Hepatocyte (in vitro differentiated cells): ENCODE data around the gene HK3. TPM values are rescaled to one million over a fixed set of nuclear protein-coding genes. Genes with fewer than 3 reads are reported as not detected.

Source experiments
- DNase-seq: peaks from one replicate; pipeline ENCODE4 v3.0.0-alpha.2; 2016; ENCODE audit warnings: low spot score
- H2AFZ ChIP-seq: fragments of 200-600 bp; sonication (generic); 2 replicates; pipeline ENCODE4 v1.6.0; 2016; ENCODE audit warnings: antibody characterized with exemption, mild to moderate bottlenecking
- H3K27ac ChIP-seq: fragments of 200-600 bp; sonication (generic); 2 replicates; pipeline ENCODE4 v1.5.1; 2016; ENCODE audit warnings: mild to moderate bottlenecking
- H3K27me3 ChIP-seq: fragments of 200-600 bp; sonication (generic); 2 replicates; pipeline ENCODE4 v1.6.1; 2016
- H3K36me3 ChIP-seq: fragments of 200-600 bp; sonication (generic); replicated peaks from 2 replicates; pipeline ENCODE4 v1.5.1; 2016; ENCODE audit warnings: low read depth; ENCODE audit not compliant: insufficient read depth
- H3K4me1 ChIP-seq: fragments of 200-600 bp; sonication (generic); 2 replicates; pipeline ENCODE4 v1.5.1; 2016; ENCODE audit warnings: mild to moderate bottlenecking, moderate library complexity; ENCODE audit not compliant: insufficient read depth
- H3K4me2 ChIP-seq: fragments of 200-600 bp; sonication (generic); 2 replicates; pipeline ENCODE4 v1.6.0; 2016
- H3K4me3 ChIP-seq: fragments of 200-600 bp; sonication (generic); 2 replicates; pipeline ENCODE4 v1.5.1; 2016; ENCODE audit warnings: mild to moderate bottlenecking
- H3K79me2 ChIP-seq: fragments of 200-600 bp; sonication (generic); 2 replicates; pipeline ENCODE4 v1.6.0; 2017; ENCODE audit warnings: mild to moderate bottlenecking
- H3K9me2 ChIP-seq: fragments of 200-600 bp; sonication (generic); replicated peaks from 2 replicates; pipeline ENCODE4 v1.6.0; 2017; ENCODE audit warnings: mild to moderate bottlenecking; ENCODE audit not compliant: insufficient read depth
- H3K9me3 ChIP-seq: fragments of 200-600 bp; sonication (generic); 2 replicates; pipeline ENCODE4 v1.5.1; 2016; ENCODE audit warnings: low read depth, mild to moderate bottlenecking
- H4K20me1 ChIP-seq: fragments of 200-600 bp; sonication (generic); 2 replicates; pipeline ENCODE4 v1.6.0; 2016; ENCODE audit warnings: mild to moderate bottlenecking; ENCODE audit not compliant: insufficient read depth, poor library complexity, severe bottlenecking
- CTCF ChIP-seq: fragments of 200-600 bp; sonication (generic); IDR thresholded peaks from 2 replicates; pipeline ENCODE4 v1.5.1; 2016; ENCODE audit warnings: antibody characterized with exemption, mild to moderate bottlenecking; ENCODE audit not compliant: poor library complexity
- EZH2 ChIP-seq: fragments of 200-600 bp; sonication (generic); IDR thresholded peaks from 2 replicates; pipeline ENCODE4 v1.6.1; 2016; ENCODE audit warnings: antibody characterized with exemption, mild to moderate bottlenecking, borderline replicate concordance
- EZH2phosphoT487 ChIP-seq: fragments of 200-600 bp; sonication (generic); IDR thresholded peaks from one replicate; pipeline ENCODE4 v1.6.1; 2018; ENCODE audit warnings: antibody characterized with exemption, mild to moderate bottlenecking, low read depth, moderate library complexity; ENCODE audit not compliant: unreplicated experiment, severe bottlenecking
- WGBS: methylation state at CpG from one replicate; pipeline ENCODE4 v1.1.6; 2016; ENCODE audit warnings: low lambda C conversion rate; ENCODE audit errors: missing lambda C conversion rate; 5-methylcytosine and 5-hydroxymethylcytosine counted together
- polyA plus RNA-seq: library from polyadenylated mRNA; unstranded; fragments of >200 nt; fragmentation: Nextera tagmentation; extraction: Ambion mirVana; gene quantifications from 2 replicates; pipeline ENCODE4 v1.2.1, GENCODE V29; 2016
- total RNA-seq: library from RNA; depleted of rRNA; stranded (reverse); fragments of >200 nt; gene quantifications from 2 replicates; pipeline ENCODE4 v1.2.3, GENCODE V29; 2014

Gene HK3
- total RNA-seq, result 0.73 TPM in 1 of 2 replicates, not detected in the other
- polyA plus RNA-seq, result not detected in 2 replicates

DNA sequence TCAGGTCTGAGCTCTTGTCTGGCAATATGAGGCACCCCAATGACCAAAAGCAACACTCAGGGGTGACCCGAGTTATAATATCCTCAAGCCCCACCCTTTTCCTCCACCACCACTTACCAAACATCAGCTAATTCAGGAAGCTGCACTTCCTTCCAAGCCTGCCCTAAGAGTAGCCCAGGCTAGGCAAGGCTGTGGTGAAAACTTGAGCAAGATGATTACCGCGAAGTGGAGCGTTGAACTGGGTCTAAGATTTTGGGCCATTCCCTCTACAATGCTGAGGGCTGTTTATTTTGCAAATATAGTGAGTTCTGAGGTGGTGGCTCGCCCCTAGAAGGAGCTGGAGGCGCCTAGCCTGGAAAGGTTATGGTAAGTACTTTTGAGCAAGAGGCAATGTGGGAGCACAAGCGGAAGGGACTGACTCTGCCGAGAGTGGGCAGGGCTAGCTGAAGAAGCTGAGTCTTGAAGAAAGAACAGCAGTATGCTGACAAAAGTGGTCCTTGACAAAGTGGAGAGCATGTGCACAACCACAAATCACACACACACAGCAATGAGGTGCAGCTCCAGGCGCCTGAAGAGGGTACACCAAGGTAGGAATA is at the start of gene HK3:
Gene HK3 (minus strand): TSS at position 51 of the 596 bp plus-strand sequence. CDS start 3,187 bp downstream, outside the sequence.
- Histone ChIP-seq H3K27ac (no peak within 1 kb of the TSS), H3K27me3 (no peaks in the 10 kb centered on the region), H3K4me1 (no peaks in the 10 kb centered on the region), H3K4me3 (no peak within 1 kb of the TSS), H3K36me3 (no peaks in the 10 kb centered on the region), H3K9me2 (no peaks in the 10 kb centered on the region), H3K4me2 (no peak within 1 kb of the TSS), H2AFZ (no peak within 1 kb of the TSS), H4K20me1 (no peaks in the 10 kb centered on the region), H3K9me3 (no peaks in the 10 kb centered on the region), H3K79me2 (no peaks in the 10 kb centered on the region)
- no peak for DNase-seq
- TF ChIP-seq EZH2phosphoT487, result no peak
- no peak for TF ChIP-seq EZH2
- no peak for TF ChIP-seq CTCF
- WGBS, result 91% methylated on average over 9 of the region's 9 CpGs

DNA sequence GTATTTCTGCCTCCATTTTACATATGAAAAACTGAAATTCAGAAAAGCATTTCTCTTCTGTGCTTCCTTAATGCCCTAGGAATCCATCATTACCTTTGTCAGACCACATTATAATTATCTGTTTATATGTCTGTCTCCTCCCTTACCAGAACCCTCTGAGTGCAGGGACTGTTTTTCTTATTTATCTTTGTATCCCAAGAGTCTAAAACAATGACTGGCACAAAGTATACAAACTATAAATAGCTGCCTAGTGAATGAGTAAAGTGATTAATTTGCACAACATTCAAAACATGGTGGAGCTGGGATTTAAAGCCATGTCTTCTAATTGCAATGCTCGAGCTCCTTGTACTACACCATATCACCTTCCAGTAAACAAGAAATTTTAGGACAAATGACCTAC is 49.3 kb upstream of the HK3 start:
- H3K9me2 ChIP-seq, result no peaks in the 10 kb centered on the region
- no peaks in the 10 kb centered on the region for H3K27me3 ChIP-seq
- H3K4me2 ChIP-seq, result no peak overlapping the region
- DNase-seq, result no peak
- H3K36me3 ChIP-seq, result no peaks in the 10 kb centered on the region
- H3K4me1 ChIP-seq, result no peaks in the 10 kb centered on the region
- H4K20me1 ChIP-seq, result no peaks in the 10 kb centered on the region
- no peak overlapping the region for H3K4me3 ChIP-seq
- 64% methylated on average over 1 of the region's 1 CpG for WGBS
- H3K27ac ChIP-seq, result no peak overlapping the region
- H2AFZ ChIP-seq, result no peak overlapping the region
- TF ChIP-seq EZH2, result no peak
- TF ChIP-seq EZH2phosphoT487, result no peak
- TF ChIP-seq CTCF, result no peak
- H3K79me2 ChIP-seq, result no peaks in the 10 kb centered on the region
- H3K9me3 ChIP-seq, result no peaks in the 10 kb centered on the region

- Histone ChIP-seq H3K79me2 (no peaks in the 10 kb centered on the region), H3K27ac (no peak overlapping the region), H3K4me3 (no peak overlapping the region), H3K9me2 (no peaks in the 10 kb centered on the region), H3K36me3 (no peaks in the 10 kb centered on the region), H3K27me3 (no peaks in the 10 kb centered on the region), H3K4me1 (no peaks in the 10 kb centered on the region), H3K4me2 (no peak overlapping the region), H2AFZ (no peak overlapping the region), H3K9me3 (no peaks in the 10 kb centered on the region), H4K20me1 (no peaks in the 10 kb centered on the region)
- TF ChIP-seq EZH2, result no peak
- no peak for TF ChIP-seq CTCF
- no peak for TF ChIP-seq EZH2phosphoT487
- no peak for DNase-seq
- WGBS, result 92% methylated on average over 2 of the region's 2 CpGs
These were observed 48.7 kb upstream of the HK3 start for GRCh38 chr5:176947847-176948246.
